Activated CD4-positive, alpha-beta T cell treated with anti-CD3 and anti-CD28 coated beads for 24 hours (primary cell): Measurements from ENCODE around the gene CDCA5.

ENCODE experiments used
- DNase-seq, 2 donors: peaks; one replicate each; pipeline ENCODE4 v3.0.0-alpha.2; 2020; ENCODE audit warnings: low read depth in 2 of 2

CDCA5 gene

GRCh38 chr11:65072631-65072966, 11.2 kb downstream of the CDCA5 start:
- no peak for DNase-seq

- no peak for DNase-seq
Observed at GRCh38 chr11:65071907-65072630, 11.8 kb downstream of the CDCA5 start.

- no peak for DNase-seq
Observed at GRCh38 chr11:65069217-65069616, 14.6 kb downstream of the CDCA5 start.

GRCh38 chr11:65067446-65067845, 16.4 kb downstream of the CDCA5 start:
- no peak for DNase-seq

- no peak for DNase-seq
Observed at GRCh38 chr11:65066805-65067291, 17.0 kb downstream of the CDCA5 start.

- DNase-seq: no peak
Observed at GRCh38 chr11:65066315-65066714, 17.5 kb downstream of the CDCA5 start.

- no peak for DNase-seq
Observed at GRCh38 chr11:65065851-65066250, 18.0 kb downstream of the CDCA5 start.

GRCh38 chr11:65064847-65065240, 19.0 kb downstream of the CDCA5 start:
- no peak for DNase-seq

- DNase-seq: no peak
Observed at GRCh38 chr11:65063532-65063931, 20.3 kb downstream of the CDCA5 start.

GRCh38 chr11:65060913-65061408, 22.9 kb downstream of the CDCA5 start:
- DNase-seq: no peak

- DNase-seq: no peak
Observed at GRCh38 chr11:65059959-65060824, 23.6 kb downstream of the CDCA5 start.

GRCh38 chr11:65059523-65059922, 24.3 kb downstream of the CDCA5 start:
- no peak for DNase-seq

GRCh38 chr11:65058419-65059054, 25.3 kb downstream of the CDCA5 start, which contains the start of gene NAALADL1:
Gene NAALADL1, minus strand, starts transcription at chr11:65058553. Its CDS starts 32 bp downstream, at chr11:65058521.
- DNase-seq: no peak

- no peak for DNase-seq
Observed at GRCh38 chr11:65058012-65058411, 25.8 kb downstream of the CDCA5 start.

GRCh38 chr11:65057526-65057925, 26.3 kb downstream of the CDCA5 start:
- DNase-seq: no peak

- DNase-seq: no peak
Observed at GRCh38 chr11:65056999-65057398, 26.8 kb downstream of the CDCA5 start.

GRCh38 chr11:65055538-65055937, 28.3 kb downstream of the CDCA5 start:
- no peak for DNase-seq

- DNase-seq: no peak
Observed at GRCh38 chr11:65053827-65054508, 29.9 kb downstream of the CDCA5 start.

- no peak for DNase-seq
Observed at GRCh38 chr11:65051398-65051858, 32.4 kb downstream of the CDCA5 start.

- DNase-seq: no peak
Observed at GRCh38 chr11:65047581-65048422, 36.0 kb downstream of the CDCA5 start.

GRCh38 chr11:65045728-65046127, 38.1 kb downstream of the CDCA5 start:
- no peak for DNase-seq
